ENCODE data around the gene WDFY4.

DNA sequence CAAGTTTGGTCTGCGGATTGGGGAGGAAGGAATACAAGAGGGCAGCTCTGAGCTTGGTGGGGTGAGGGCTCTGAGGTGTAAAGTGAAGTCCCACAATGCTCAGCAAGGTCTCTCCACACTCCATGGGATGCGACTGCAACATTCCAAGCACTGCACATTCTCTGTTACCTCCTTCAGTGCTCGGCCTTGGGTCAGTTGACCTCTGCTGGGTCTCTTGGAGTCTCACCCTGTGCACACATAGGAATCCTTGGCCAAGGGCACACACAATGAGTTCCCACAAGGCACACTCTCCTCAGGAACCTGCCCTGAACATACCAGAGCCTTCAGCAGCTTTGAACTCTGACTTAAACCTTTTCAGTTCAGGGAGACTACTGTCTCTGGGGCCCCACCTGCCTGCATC lies 2.4 kb upstream of the WDFY4 start:
- TF ChIP-seq POLR2A (IDR thresholded peaks at IDR 0.05; ENCODE audit: low read depth, low read length): no peak
- TF ChIP-seq SPI1 (IDR thresholded peaks at IDR 0.05; ENCODE audit: low read depth, low read length): no peak

All from GM12891 (cell line).